Bronchial epithelial cell (primary cell): ENCODE measurements around the gene STK32C. TPM values are rescaled to one million over a fixed set of nuclear protein-coding genes. Genes with fewer than 3 reads are reported as not detected.

Experiments used
- DNase-seq: peaks from one replicate; pipeline ENCODE4 v3.0.0-alpha.2; 2010; ENCODE audit warnings: low read depth
- FAIRE-seq: peaks from 2 replicates; lab custom pipeline; 2011; peaks lifted over from hg19 to GRCh38; lab: Jason Lieb, UNC
- H3K27me3 ChIP-seq: 2 replicates; pipeline ENCODE4 v1.5.1; 2011; ENCODE audit warnings: low read length; ENCODE audit not compliant: control insufficient read depth, insufficient read depth
- H3K36me3 ChIP-seq: 2 replicates; pipeline ENCODE4 v1.5.1; 2011; ENCODE audit warnings: low read length; ENCODE audit not compliant: control insufficient read depth, insufficient read depth
- H3K4me3 ChIP-seq: 2 replicates; pipeline ENCODE4 v1.5.1; 2011; ENCODE audit warnings: mild to moderate bottlenecking, low read depth, low read length, control low read depth
- CTCF ChIP-seq: IDR thresholded peaks from 2 replicates; pipeline ENCODE4 v1.5.1; 2011; ENCODE audit warnings: mild to moderate bottlenecking, moderate library complexity, low read length, control low read depth, inconsistent platforms; ENCODE audit not compliant: insufficient read depth, severe bottlenecking
- total RNA-seq: library from RNA; depleted of rRNA; stranded (reverse); fragments of >200 nt; gene quantifications from 2 replicates; pipeline ENCODE4 v1.2.1, GENCODE V29; 2014

STK32C gene
- total RNA-seq, 1 donor from 2014 or later = 9.7 TPM

- Histone ChIP-seq H3K27me3 (no peaks in the 10 kb centered on the region), H3K36me3 (no peaks in the 10 kb centered on the region), H3K4me3 (no peak overlapping the region)
- no peak for FAIRE-seq
- TF ChIP-seq CTCF = no peak
- DNase-seq = no peak
These were observed 103.5 kb downstream of the STK32C start for GRCh38 chr10:132204078-132204780.

- Histone ChIP-seq H3K27me3 (no peaks in the 10 kb centered on the region), H3K36me3 (no peaks in the 10 kb centered on the region), H3K4me3 (no peak overlapping the region)
- FAIRE-seq (no peak), DNase-seq (no peak)
- no peak for TF ChIP-seq CTCF
These were observed 104.3 kb downstream of the STK32C start for GRCh38 chr10:132203256-132204077.

DNA sequence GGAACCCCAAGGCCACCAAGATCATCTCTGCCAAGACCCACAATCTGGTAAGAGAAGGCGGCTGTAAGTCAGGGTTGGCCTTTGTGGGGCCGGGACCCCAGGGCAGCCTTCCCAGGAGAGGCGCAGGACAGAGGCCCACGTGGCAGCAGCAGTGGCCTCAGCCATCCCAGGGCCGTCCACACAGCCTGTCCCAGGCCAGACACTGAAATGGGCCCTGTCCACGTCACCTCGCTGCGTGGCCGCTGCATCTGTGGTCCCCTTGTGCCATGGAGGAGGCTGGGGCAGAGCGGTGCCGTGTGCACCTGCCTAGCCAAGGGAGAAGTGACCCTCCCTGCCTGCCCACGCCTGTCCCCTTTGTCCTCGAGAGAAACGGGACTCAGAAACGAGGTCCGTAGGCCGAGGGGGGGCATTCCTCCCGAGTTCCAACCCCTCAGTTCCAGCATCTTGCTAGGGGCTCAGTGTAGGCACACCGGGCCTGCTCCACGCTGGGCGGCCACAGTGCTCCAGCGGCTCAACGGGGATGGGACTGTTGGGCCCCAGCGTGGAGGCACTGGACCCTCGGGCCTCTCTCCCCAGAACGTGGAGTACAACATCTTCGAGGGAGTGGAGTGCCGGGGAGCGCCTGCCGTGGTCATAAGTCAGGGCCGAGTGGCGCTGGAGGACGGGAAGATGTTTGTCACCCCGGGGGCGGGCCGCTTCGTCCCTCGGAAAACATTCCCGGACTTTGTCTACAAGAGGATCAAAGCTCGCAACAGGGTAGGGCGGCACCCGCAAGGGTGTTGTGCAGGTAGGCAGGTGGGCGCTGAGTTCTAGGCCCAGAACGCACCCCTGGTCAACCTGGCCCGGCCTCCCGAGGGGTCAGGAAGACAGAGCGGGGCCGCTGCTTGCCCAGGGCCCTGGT, 105.4 kb downstream of the STK32C start:
- H3K4me3 ChIP-seq = no peak overlapping the region
- no peak for TF ChIP-seq CTCF
- FAIRE-seq = no peak
- no peak for DNase-seq
- H3K36me3 ChIP-seq = no peaks in the 10 kb centered on the region
- no peaks in the 10 kb centered on the region for H3K27me3 ChIP-seq

DNA sequence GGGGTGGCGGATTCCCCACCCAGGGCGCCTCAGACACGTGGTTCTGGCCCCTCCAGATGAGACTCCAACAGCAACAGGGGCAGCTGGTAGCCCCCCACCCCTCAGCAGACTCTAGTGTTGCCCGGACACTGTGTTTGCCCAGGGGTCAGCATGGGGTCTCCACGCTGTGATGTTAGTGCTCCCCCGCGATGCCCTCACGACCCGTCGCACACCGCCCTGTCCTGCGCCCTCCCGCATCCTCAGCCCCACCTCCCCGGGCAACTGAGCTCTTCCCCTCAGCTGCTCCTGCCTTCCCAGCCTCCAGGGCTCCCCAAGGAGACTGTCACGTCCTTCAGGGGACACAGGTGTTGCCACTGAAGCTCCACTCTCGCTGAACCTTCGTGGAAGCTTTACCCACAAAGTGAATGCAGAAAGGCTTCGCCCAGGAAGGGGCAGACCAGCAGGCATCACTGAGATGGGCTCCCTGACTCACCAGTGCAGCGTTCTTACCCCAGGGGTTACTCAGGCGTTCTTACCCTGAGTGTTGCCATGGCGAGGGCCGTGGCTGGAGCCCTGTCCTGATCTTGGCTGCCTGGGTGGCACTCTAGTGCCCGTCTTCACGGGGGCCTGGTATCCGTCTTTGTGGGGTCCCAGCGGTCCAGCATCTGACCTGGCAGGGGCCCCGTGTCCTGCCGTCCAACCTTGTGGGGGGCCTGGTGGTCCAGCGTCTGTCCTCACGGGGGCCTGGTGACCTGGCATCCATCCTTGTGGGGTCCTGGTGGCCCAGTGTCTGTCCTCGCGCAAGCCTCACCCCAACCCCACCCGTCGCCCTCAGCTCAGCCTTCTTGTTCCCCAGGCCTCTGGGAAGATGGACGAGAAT, 106.4 kb downstream of the STK32C start:
- no peak overlapping the region for H3K4me3 ChIP-seq
- TF ChIP-seq CTCF = no peak
- DNase-seq (no peak), FAIRE-seq (no peak)
- no peaks in the 10 kb centered on the region for H3K27me3 ChIP-seq
- no peaks in the 10 kb centered on the region for H3K36me3 ChIP-seq
